ENCODE results near the gene ZMYND8.
"Not testable (repeated sequence)": the region's sequence is repeated elsewhere in the genome, so short reads cannot be mapped to it uniquely, and the experiment has no call there.

ZMYND8 gene

GRCh38 chr20:47248448-47248966 is 108.0 kb downstream of the ZMYND8 start:
- H3K36me3 ChIP-seq (ENCODE audit: control insufficient read depth, insufficient read depth, low read length), result peaks cover 96% of the 10 kb centered on the region

GRCh38 chr20:47247972-47248371 is 108.5 kb downstream of the ZMYND8 start:
- no peak overlapping the region for H3K4me3 ChIP-seq (ENCODE audit: low read depth, low read length)
- H3K36me3 ChIP-seq (ENCODE audit: control insufficient read depth, insufficient read depth, low read length), result peaks cover 96% of the 10 kb centered on the region
- H3K27me3 ChIP-seq (ENCODE audit: control insufficient read depth, insufficient read depth, low read length), result no peaks in the 10 kb centered on the region
- no peak overlapping the region for H3K27ac ChIP-seq (ENCODE audit: low read depth, low read length)
- H3K4me1 ChIP-seq (ENCODE audit: control insufficient read depth, insufficient read depth, low read length), result no peaks in the 10 kb centered on the region
- H3K9me3 ChIP-seq (ENCODE audit: control insufficient read depth, insufficient read depth, low read depth, low read length), result no peaks in the 10 kb centered on the region
- H3K9ac ChIP-seq (ENCODE audit: low read length), result no peak overlapping the region

More at GRCh38 chr20:47248448-47248966, 108.0 kb downstream of the ZMYND8 start:
- Histone ChIP-seq H3K9ac (ENCODE audit: low read length) (no peak overlapping the region), H3K27ac (ENCODE audit: low read depth, low read length) (no peak overlapping the region), H3K4me1 (ENCODE audit: control insufficient read depth, insufficient read depth, low read length) (no peaks in the 10 kb centered on the region), H3K4me3 (ENCODE audit: low read depth, low read length) (no peak overlapping the region), H3K27me3 (ENCODE audit: control insufficient read depth, insufficient read depth, low read length) (no peaks in the 10 kb centered on the region), H3K9me3 (ENCODE audit: control insufficient read depth, insufficient read depth, low read depth, low read length) (no peaks in the 10 kb centered on the region)

- Histone ChIP-seq H3K9me3 (ENCODE audit: control insufficient read depth, insufficient read depth, low read depth, low read length) (no peaks in the 10 kb centered on the region), H3K27ac (ENCODE audit: low read depth, low read length) (no peak overlapping the region), H3K27me3 (ENCODE audit: control insufficient read depth, insufficient read depth, low read length) (no peaks in the 10 kb centered on the region), H3K36me3 (ENCODE audit: control insufficient read depth, insufficient read depth, low read length) (peaks cover 98% of the 10 kb centered on the region), H3K4me1 (ENCODE audit: control insufficient read depth, insufficient read depth, low read length) (no peaks in the 10 kb centered on the region), H3K4me3 (ENCODE audit: low read depth, low read length) (no peak overlapping the region), H3K9ac (ENCODE audit: low read length) (no peak overlapping the region)
These were observed 110.3 kb downstream of the ZMYND8 start for GRCh38 chr20:47246061-47246777.

DNA sequence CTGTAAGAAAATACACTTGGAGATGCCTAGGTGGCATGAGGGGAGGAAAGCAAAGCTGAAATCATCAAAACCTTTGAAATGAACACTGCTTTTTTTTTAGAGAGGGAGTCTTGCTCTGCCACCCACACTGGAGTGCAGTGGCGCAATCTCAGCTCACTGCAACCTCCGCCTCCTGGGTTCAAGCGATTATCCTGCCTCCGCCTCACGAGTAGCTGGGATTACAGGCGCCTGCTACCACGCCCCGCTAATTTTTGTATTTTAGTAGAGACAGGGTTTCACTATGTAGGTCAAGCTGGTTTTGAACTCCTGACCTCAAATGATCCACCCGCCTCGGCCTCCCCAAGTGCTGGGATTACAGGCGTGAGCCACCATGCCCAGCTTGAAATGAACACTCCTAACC is 111.3 kb downstream of the ZMYND8 start:
- H3K9ac ChIP-seq (ENCODE audit: low read length); H3K9me3 ChIP-seq (ENCODE audit: control insufficient read depth, insufficient read depth, low read depth, low read length); H3K4me1 ChIP-seq (ENCODE audit: control insufficient read depth, insufficient read depth, low read length); H3K4me3 ChIP-seq (ENCODE audit: low read depth, low read length); H3K27ac ChIP-seq (ENCODE audit: low read depth, low read length); H3K27me3 ChIP-seq (ENCODE audit: control insufficient read depth, insufficient read depth, low read length): not testable (repeated sequence)
- H3K36me3 ChIP-seq (ENCODE audit: control insufficient read depth, insufficient read depth, low read length), result peaks cover 90% of the 10 kb centered on the region

- Histone ChIP-seq H3K36me3 (ENCODE audit: control insufficient read depth, insufficient read depth, low read length) (peaks cover 89% of the 10 kb centered on the region), H3K27me3 (ENCODE audit: control insufficient read depth, insufficient read depth, low read length) (no peaks in the 10 kb centered on the region), H3K9ac (ENCODE audit: low read length) (no peak overlapping the region), H3K4me3 (ENCODE audit: low read depth, low read length) (no peak overlapping the region), H3K9me3 (ENCODE audit: control insufficient read depth, insufficient read depth, low read depth, low read length) (no peaks in the 10 kb centered on the region), H3K27ac (ENCODE audit: low read depth, low read length) (no peak overlapping the region), H3K4me1 (ENCODE audit: control insufficient read depth, insufficient read depth, low read length) (no peaks in the 10 kb centered on the region)
These were observed 112.0 kb downstream of the ZMYND8 start for GRCh38 chr20:47244451-47244850.

GRCh38 chr20:47243532-47244305 is 112.8 kb downstream of the ZMYND8 start:
- Histone ChIP-seq H3K9me3 (ENCODE audit: control insufficient read depth, insufficient read depth, low read depth, low read length) (no peaks in the 10 kb centered on the region), H3K9ac (ENCODE audit: low read length) (no peak overlapping the region), H3K27ac (ENCODE audit: low read depth, low read length) (no peak overlapping the region), H3K27me3 (ENCODE audit: control insufficient read depth, insufficient read depth, low read length) (no peaks in the 10 kb centered on the region), H3K36me3 (ENCODE audit: control insufficient read depth, insufficient read depth, low read length) (peaks cover 89% of the 10 kb centered on the region), H3K4me1 (ENCODE audit: control insufficient read depth, insufficient read depth, low read length) (no peaks in the 10 kb centered on the region), H3K4me3 (ENCODE audit: low read depth, low read length) (no peak overlapping the region)

DNA sequence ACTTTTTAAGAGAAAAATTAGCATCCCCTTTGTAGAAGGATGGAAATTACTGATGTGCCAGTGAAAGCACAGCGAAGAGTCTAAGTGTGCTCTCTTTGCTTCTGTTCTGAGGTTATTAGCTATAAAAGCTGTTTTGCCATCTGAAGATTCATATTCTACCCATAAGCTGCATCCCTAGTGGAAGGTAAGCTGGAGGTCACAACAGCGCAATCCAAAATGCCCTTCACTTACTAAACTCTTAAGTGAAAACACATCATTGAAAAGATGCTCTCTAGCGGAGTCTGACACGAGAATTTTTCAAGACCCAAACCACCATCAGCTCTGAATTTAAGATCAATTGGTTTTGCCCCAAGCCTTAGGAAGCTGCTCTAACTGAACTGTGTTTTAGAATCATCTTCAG is 113.5 kb downstream of the ZMYND8 start:
- Histone ChIP-seq H3K9me3 (ENCODE audit: control insufficient read depth, insufficient read depth, low read depth, low read length) (no peaks in the 10 kb centered on the region), H3K9ac (ENCODE audit: low read length) (no peak overlapping the region), H3K27me3 (ENCODE audit: control insufficient read depth, insufficient read depth, low read length) (no peaks in the 10 kb centered on the region), H3K4me1 (ENCODE audit: control insufficient read depth, insufficient read depth, low read length) (no peaks in the 10 kb centered on the region), H3K27ac (ENCODE audit: low read depth, low read length) (no peak overlapping the region), H3K4me3 (ENCODE audit: low read depth, low read length) (no peak overlapping the region), H3K36me3 (ENCODE audit: control insufficient read depth, insufficient read depth, low read length) (peaks cover 89% of the 10 kb centered on the region)

DNA sequence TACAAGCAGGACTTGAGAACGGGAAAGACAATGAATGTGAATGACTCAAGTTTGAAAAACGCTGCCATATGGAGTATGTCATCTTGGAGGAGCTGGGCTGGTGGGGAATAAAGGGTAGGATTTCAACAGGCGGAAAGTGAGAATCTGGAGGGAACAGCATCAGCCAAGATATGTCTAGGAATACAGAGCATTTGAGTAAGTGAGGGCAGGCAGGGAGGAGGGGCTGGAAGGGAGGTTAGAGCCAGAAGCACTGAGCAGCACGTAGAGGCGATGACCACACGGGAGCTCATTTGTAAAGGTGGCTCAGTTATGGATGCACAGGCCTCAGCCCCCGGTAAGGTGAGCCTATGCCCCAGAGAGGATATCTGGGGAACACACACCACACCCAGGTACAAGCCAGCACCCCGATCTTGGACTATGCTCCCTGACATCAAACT is 115.1 kb downstream of the ZMYND8 start:
- Histone ChIP-seq H3K9ac (ENCODE audit: low read length) (no peak overlapping the region), H3K4me1 (ENCODE audit: control insufficient read depth, insufficient read depth, low read length) (no peaks in the 10 kb centered on the region), H3K4me3 (ENCODE audit: low read depth, low read length) (no peak overlapping the region), H3K27me3 (ENCODE audit: control insufficient read depth, insufficient read depth, low read length) (no peaks in the 10 kb centered on the region), H3K27ac (ENCODE audit: low read depth, low read length) (no peak overlapping the region), H3K36me3 (ENCODE audit: control insufficient read depth, insufficient read depth, low read length) (peaks cover 89% of the 10 kb centered on the region), H3K9me3 (ENCODE audit: control insufficient read depth, insufficient read depth, low read depth, low read length) (no peaks in the 10 kb centered on the region)

- H3K9me3 ChIP-seq (ENCODE audit: control insufficient read depth, insufficient read depth, low read depth, low read length); H3K9ac ChIP-seq (ENCODE audit: low read length); H3K27me3 ChIP-seq (ENCODE audit: control insufficient read depth, insufficient read depth, low read length); H3K4me1 ChIP-seq (ENCODE audit: control insufficient read depth, insufficient read depth, low read length); H3K4me3 ChIP-seq (ENCODE audit: low read depth, low read length); H3K27ac ChIP-seq (ENCODE audit: low read depth, low read length): not testable (repeated sequence)
- peaks cover 89% of the 10 kb centered on the region for H3K36me3 ChIP-seq (ENCODE audit: control insufficient read depth, insufficient read depth, low read length)
These were observed 116.4 kb downstream of the ZMYND8 start for GRCh38 chr20:47240096-47240495.

DNA sequence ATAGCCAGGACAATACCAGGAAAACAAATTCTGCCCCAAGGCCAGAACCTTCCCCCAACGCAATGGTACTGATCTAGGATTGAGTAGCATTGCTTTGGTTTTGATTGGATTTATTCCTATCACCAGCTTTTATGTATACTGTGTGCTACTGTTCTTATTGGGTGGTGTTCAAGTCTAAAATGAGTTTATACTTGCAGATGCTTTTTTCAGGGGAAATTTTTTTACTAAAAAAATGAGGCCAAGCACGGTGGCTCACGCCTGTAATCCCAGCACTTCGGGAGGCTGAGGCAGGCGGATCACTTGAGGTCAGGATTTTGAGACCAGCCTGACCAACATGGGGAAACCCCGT is 116.8 kb downstream of the ZMYND8 start:
- Histone ChIP-seq H3K4me3 (ENCODE audit: low read depth, low read length) (no peak overlapping the region), H3K36me3 (ENCODE audit: control insufficient read depth, insufficient read depth, low read length) (peaks cover 89% of the 10 kb centered on the region), H3K9ac (ENCODE audit: low read length) (no peak overlapping the region), H3K27ac (ENCODE audit: low read depth, low read length) (no peak overlapping the region), H3K27me3 (ENCODE audit: control insufficient read depth, insufficient read depth, low read length) (no peaks in the 10 kb centered on the region), H3K9me3 (ENCODE audit: control insufficient read depth, insufficient read depth, low read depth, low read length) (no peaks in the 10 kb centered on the region), H3K4me1 (ENCODE audit: control insufficient read depth, insufficient read depth, low read length) (no peaks in the 10 kb centered on the region)

All from HUES6 (cell line).